GM18907 (cell line): ENCODE data around the gene MALSU1.

ENCODE experiments used
- ATAC-seq: cut with Tn5 transposase; IDR thresholded peaks from one replicate; pipeline ENCODE4 v1.9.1; 2021; ENCODE audit warnings: mild to moderate bottlenecking, moderate library complexity; ENCODE audit not compliant: unreplicated experiment

The MALSU1 gene

GRCh38 chr7:23335136-23335535 is 36.0 kb downstream of the MALSU1 start:
- ATAC-seq: no peak

- no peak for ATAC-seq
Measured at GRCh38 chr7:23335621-23336020, 36.5 kb downstream of the MALSU1 start.

DNA sequence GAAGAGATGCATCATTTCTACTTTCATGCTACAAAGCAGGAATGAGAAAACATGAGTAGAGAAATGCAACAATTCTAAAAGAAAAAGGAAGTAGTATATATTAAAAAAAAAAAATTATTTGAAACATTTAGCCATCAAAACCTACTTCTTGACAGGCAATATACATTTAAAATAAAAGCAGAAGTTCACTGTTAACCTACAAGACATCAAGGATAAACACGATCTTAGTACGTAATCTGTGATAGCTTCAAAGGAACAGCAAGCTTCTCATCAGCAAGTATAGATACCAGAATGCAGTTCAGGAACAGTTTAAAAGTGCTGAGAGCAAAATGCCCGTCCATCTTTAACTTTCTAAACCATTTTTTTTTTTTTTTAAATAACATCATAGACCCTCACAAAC is 36.9 kb downstream of the MALSU1 start:
- ATAC-seq: no peak

DNA sequence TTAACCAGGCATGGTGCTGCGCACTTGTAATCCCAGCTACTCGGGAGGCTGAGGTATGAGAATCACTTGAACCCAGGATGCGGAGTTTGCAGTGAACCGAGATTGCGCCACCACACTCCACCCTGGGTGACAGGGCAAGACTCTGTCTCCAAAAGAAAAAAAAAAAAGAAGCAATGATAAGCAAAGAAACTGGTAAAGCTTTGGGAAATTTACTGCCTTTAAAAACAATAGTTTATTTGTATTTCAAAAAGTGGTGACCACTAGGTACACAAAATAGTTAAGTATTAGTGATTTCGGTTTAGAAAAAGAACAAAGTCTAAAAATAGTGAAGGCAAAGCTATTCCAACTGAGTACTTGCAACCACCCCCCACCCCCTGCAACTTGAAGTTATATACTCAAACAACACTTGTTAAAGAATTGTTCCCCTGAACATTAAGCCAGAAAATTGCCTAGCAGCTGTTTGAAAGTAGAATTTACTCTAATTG is 37.7 kb downstream of the MALSU1 start:
- ATAC-seq: no peak

- no peak for ATAC-seq
Measured at GRCh38 chr7:23337374-23337773, 38.2 kb downstream of the MALSU1 start.

DNA sequence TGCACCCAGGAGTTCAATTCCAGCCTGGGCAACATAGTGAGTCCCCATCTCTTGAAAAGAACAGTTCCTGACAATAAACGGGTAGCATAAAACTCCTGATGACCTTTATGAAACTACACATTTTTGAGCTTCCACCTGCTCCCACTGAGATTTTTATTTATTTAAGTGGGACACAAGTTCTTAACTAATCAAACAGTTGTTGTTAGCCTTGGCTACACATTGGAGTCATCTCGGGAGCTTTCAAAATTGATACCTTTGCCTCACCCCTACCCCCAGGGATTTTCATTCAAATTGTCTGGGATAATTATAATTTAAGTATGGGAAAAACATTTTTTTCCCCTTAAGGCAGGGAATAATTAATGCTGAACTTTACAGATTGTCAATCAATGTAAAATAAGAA is 39.3 kb downstream of the MALSU1 start:
- no peak for ATAC-seq

GRCh38 chr7:23338863-23339262 is 39.7 kb downstream of the MALSU1 start:
- no peak for ATAC-seq

- ATAC-seq: no peak
Measured at GRCh38 chr7:23341846-23342598, 42.9 kb downstream of the MALSU1 start.

- no peak for ATAC-seq
Measured at GRCh38 chr7:23343102-23343501, 44.0 kb downstream of the MALSU1 start.

GRCh38 chr7:23343806-23344475 is 44.8 kb downstream of the MALSU1 start:
- no peak for ATAC-seq

- no peak for ATAC-seq
Measured at GRCh38 chr7:23345601-23346000, 46.5 kb downstream of the MALSU1 start.

DNA sequence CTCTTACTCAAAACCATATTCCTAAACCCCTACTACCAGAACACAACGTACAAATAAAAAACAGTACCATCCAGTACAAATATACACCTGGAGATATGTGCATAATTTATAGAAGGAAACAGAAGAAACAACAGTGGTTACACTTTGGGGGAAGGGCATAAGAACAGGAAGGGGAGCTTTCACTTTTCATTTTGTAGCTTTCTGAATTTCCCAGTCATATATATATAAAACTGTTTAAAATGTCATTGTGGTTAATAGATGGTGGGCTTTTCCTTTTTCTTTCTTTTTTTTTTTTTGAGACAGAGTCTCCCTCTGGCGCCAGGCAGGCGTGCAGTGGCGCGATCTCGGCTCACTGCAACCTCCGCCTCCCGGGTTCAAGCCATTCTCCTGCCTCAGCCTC is 47.2 kb downstream of the MALSU1 start:
- no peak for ATAC-seq

DNA sequence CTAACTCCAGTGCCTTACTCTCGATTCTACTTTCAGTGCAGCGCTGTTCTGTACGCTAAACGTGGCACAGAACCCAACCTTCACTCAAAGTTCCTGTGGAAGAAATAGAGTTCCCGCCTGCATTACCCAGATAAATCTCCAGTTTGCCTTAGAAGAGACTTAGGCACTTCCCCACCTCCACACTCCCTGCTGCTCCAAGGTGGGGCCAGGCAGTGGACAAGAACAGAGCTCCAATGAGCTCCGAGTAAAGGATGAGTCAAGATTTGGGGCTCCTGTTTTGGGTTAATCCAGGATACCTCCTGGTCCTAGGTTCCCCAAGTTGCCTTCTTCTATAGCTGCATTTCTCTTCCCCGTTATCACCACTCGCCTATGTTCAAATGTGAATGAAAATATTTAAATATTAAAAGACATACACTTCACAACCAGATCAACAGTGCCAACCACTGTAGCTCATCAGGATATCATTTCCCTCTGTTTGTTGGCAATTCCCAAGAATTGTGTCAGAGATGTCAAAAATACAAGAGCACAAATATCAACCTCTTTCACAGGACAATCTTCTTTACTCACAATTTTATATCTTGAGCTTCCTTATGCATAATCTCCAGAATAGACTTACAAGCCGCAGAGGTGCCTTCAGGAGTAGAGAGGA is 48.0 kb downstream of the MALSU1 start:
- ATAC-seq: no peak

- no peak for ATAC-seq
Measured at GRCh38 chr7:23347682-23348180, 48.6 kb downstream of the MALSU1 start.

DNA sequence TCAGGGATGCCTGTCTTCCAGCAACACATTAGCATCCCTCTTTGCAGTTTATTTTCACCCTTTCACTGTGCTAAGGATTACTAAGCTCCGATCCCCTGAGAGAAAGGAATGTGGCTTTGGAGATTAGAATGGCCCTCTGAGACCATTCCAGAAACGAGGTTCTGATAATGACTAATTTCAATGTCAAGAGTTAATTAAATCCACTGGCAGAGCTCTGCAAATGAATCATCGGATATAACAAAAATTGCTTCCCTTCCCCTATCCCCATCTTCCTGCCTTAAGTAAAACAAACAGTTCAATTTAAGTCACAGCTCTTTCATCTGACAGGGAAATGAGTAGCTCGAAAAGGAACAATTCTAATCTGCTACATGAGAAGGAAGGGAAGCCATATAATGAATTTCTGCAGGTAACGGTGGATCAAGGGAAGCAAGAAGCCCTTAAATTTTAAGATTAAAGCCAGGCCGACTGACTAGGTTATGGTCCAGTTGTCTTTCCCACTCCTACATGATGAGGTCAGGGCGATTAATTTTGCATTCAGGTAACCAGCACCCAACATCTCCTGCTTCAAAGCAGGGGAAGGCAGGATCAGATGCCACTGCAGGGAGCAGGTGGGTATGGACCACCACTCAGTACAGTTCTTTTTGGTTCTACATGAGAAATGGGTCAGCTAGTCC is 50.5 kb downstream of the MALSU1 start:
- ATAC-seq: no peak

GRCh38 chr7:23350466-23350865 is 51.3 kb downstream of the MALSU1 start:
- ATAC-seq: no peak

- peak; percentile 69 for ATAC-seq
Measured at GRCh38 chr7:23353172-23353571, 54.0 kb downstream of the MALSU1 start.

- no peak for ATAC-seq
Measured at GRCh38 chr7:23356168-23356567, 57.0 kb downstream of the MALSU1 start.

- no peak for ATAC-seq
Measured at GRCh38 chr7:23356726-23357125, 57.6 kb downstream of the MALSU1 start.

DNA sequence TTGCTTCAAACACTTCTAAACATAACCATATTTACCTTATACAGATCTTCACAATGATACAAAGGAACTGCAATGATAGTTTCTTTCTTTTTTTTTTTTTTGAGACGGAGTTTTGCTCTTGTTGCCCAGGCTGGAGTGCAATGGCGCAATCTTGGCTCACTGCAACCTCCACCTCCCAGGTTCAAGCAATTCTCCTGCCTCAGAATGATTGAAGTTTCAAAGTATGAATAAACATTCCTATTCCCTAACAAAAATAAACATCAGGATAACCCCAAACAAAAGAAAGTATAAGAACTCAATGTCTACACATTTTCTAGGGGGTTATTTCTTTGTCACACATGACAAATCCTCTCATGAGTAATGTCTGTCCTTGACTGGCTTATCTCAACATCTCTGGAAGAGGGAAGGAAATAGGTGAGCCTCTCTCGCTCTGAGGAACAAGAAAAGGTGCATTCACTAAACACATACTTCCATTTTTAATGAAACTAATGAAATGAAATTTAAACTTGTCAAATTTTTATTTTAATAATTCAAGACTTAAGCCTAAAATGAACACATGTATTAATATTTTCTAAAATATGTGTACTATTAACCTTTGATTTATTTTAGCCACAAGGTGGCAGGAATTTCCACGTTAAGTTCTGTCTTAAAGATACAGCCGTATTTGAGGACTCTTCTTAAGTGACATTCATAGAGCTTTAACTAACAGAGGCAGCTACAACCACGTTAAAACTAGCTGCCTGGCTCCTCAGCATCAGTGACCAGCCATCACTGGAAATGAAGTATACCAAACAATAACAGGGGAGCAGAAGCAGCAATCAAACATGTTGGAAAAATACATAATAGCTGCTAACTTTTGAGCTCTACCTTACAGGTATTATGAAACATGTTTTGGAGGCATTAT is 58.3 kb downstream of the MALSU1 start:
- ATAC-seq: peak; percentile 47
